HFF-Myc (cell line): ENCODE measurements around the gene LAT.

Experiments
- DNase-seq: peaks from one replicate; pipeline ENCODE4 v3.0.0-alpha.2; 2011; ENCODE audit warnings: low read depth; ENCODE audit errors: extremely low read depth
- H3K4me3 ChIP-seq: replicated peaks from 2 replicates; pipeline ENCODE4 v1.5.1; 2011; ENCODE audit warnings: low read depth, mild to moderate bottlenecking, control low read depth, low read length
- CTCF ChIP-seq: IDR thresholded peaks from 2 replicates; pipeline ENCODE4 v1.5.1; 2012; ENCODE audit warnings: mild to moderate bottlenecking, low read depth, low read length, control low read depth; ENCODE audit errors: missing control alignments

The LAT gene

DNA sequence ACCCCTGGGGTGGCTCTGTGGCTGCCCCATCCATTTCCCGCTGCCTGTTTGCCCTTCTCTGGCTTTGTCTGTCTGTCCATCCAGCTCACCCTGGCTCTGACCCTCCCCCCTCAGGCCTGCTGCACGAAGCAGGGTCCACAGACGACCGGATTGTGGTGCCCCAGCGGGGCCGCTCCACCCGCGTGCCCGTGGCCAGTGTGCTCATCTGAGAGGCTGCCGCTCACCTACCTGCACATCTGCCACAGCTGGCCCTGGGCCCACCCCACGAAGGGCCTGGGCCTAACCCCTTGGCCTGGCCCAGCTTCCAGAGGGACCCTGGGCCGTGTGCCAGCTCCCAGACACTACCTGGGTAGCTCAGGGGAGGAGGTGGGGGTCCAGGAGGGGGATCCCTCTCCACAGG lies 761 bp upstream of the LAT start:
- no peak for TF ChIP-seq CTCF

GRCh38 chr16:28985211-28986041 lies 574 bp downstream of the LAT start:
- no peak overlapping the region for H3K4me3 ChIP-seq
- DNase-seq: no peak
- TF ChIP-seq CTCF: no peak

More for the DNA sequence above, 761 bp upstream of the LAT start:
- DNase-seq: no peak
- no peak overlapping the region for H3K4me3 ChIP-seq

DNA sequence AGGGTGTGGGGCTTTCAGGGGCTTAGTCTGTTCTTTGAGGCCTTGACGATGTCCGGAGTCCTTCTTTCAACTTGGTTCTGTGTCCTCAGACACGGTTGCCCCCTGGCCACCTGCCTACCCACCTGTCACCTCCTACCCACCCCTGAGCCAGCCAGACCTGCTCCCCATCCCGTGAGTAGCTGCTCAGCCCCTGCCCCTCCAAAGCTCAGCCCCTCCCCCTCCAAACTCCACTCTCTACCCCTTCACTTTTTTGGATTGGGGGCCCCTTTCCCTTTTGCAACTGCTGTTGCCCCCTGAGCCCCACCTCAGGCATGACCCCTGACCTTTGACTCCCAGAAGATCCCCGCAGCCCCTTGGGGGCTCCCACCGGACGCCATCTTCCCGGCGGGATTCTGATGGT lies 1.2 kb downstream of the LAT start:
- H3K4me3 ChIP-seq: no peak overlapping the region

GRCh38 chr16:28986492-28986891 lies 1.6 kb downstream of the LAT start:
- H3K4me3 ChIP-seq: no peak overlapping the region
- DNase-seq: no peak
- no peak for TF ChIP-seq CTCF

More for the DNA sequence above, 1.2 kb downstream of the LAT start:
- no peak for DNase-seq
- no peak for TF ChIP-seq CTCF

DNA sequence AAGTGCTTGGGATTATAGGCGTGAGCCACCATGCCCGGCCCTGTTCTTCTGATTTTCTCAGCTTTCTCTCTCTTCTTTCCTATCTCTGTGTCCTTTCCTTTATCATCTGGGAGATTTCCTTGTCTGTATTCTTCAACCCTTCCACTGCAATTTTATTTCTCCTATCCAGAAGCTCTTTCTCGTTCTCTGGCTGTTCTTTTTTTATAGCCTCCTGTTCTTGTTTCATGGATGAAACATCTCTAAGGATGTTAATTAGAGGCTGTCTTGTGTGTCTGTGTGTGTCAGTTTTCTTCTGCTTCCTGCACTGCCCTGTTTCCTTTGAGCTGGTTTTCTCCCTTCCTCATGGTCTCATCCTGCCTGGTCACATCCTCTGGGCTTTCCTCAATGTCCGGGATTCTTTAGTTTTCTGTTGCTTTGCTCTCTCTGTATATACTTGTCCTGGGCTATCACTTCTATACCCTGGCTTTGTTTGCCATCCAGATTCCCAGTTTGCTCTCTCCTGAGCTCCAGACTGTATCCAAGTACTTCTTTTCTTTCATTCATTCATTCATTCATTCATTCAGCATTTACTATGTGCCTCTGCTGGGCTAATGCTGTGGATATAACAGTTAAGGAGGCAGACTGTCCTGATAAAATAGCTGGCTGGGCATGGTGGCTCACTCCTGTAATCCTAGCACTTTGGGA lies 2.5 kb downstream of the LAT start:
- H3K4me3 ChIP-seq: no peak overlapping the region
- no peak for DNase-seq
- no peak for TF ChIP-seq CTCF

DNA sequence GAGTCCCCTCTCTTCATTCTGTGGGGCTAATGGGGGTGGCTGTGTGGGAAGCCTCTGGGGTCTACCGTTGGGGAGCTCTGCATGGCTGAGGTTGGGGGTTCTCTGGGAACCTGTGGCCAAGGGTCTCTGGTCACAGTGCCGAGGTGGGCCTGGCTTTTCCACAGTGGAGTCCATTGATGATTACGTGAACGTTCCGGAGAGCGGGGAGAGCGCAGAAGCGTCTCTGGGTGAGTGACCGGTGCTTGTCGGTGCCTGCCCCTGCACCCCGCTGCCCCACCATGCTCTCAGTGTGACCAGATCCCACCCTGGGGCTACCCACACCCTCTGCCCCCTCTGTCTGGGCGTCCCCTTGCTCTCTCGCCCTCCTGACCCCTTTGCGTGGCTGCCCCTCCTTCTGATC lies 4.5 kb downstream of the LAT start:
- TF ChIP-seq CTCF: no peak
- no peak for DNase-seq
- H3K4me3 ChIP-seq: no peak overlapping the region
